Ishikawa (cell line): Measurements from ENCODE around the gene SAMD14.
A peak's percentile ranks its signal among the peaks of the same experiment; 100 is the strongest.

ENCODE experiments used
- CEBPB ChIP-seq: IDR thresholded peaks from 2 replicates; pipeline ENCODE4 v1.6.1; 2012
- CREB1 ChIP-seq: IDR thresholded peaks from 2 replicates; pipeline ENCODE4 v1.6.1; 2012; ENCODE audit warnings: low read depth
- EGR1 ChIP-seq: IDR thresholded peaks from 2 replicates; pipeline ENCODE4 v1.6.1; 2012
- EP300 ChIP-seq: IDR thresholded peaks from 2 replicates; pipeline ENCODE4 v1.6.1; 2012; ENCODE audit warnings: borderline replicate concordance
- FOXM1 ChIP-seq: IDR thresholded peaks from 2 replicates; pipeline ENCODE4 v1.6.1; 2012; ENCODE audit warnings: low read depth, borderline replicate concordance
- NFIC ChIP-seq: IDR thresholded peaks from 2 replicates; pipeline ENCODE4 v1.6.1; 2012
- RAD21 ChIP-seq: IDR thresholded peaks from 2 replicates; pipeline ENCODE4 v1.6.1; 2012; ENCODE audit warnings: low read depth
- TAF1 ChIP-seq: IDR thresholded peaks from 2 replicates; pipeline ENCODE4 v1.6.1; 2012; ENCODE audit warnings: low read depth, mild to moderate bottlenecking
- TCF12 ChIP-seq: IDR thresholded peaks from 2 replicates; pipeline ENCODE4 v1.6.1; 2012; ENCODE audit warnings: low read depth
- TEAD4 ChIP-seq: IDR thresholded peaks from 2 replicates; pipeline ENCODE4 v1.6.1; 2012
- YY1 ChIP-seq: IDR thresholded peaks from 2 replicates; pipeline ENCODE4 v1.6.1; 2012; ENCODE audit warnings: low read depth
- ZBTB7A ChIP-seq: IDR thresholded peaks from 2 replicates; pipeline ENCODE4 v1.6.1; 2012; ENCODE audit warnings: low read depth
- TF ChIP-seq, protein P1 (sequence below): IDR thresholded peaks from 2 replicates; pipeline ENCODE4 v1.6.1; 2012; ENCODE audit warnings: low read depth, mild to moderate bottlenecking
- TF ChIP-seq, protein P2 (sequence below): IDR thresholded peaks from 2 replicates; pipeline ENCODE4 v1.6.1; 2012
- TF ChIP-seq, protein P3 (sequence below): IDR thresholded peaks from 2 replicates; pipeline ENCODE4 v1.6.1; 2012

SAMD14 gene

DNA sequence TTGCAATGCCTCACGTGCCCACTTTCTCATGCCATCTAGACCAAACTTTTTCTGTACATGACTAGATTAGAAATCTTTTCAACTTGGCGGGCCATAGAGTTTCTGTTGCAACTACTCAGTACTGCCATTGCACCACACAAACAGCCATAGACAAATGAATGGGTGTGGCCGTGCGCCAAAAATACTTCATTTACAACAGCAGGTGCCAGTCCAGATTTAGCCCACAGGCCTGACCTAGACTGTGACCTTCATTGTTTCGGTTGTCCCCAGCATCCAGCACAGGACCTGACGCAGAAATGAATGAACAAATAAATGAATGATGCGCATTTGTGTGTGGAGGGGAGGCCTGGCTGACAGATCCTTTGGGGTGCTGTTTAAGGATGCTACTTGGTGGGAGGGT is 49.1 kb downstream of the SAMD14 start:
- no peak for TF ChIP-seq NFIC
- TF ChIP-seq TAF1 = no peak
- TF ChIP-seq, protein P1, sequence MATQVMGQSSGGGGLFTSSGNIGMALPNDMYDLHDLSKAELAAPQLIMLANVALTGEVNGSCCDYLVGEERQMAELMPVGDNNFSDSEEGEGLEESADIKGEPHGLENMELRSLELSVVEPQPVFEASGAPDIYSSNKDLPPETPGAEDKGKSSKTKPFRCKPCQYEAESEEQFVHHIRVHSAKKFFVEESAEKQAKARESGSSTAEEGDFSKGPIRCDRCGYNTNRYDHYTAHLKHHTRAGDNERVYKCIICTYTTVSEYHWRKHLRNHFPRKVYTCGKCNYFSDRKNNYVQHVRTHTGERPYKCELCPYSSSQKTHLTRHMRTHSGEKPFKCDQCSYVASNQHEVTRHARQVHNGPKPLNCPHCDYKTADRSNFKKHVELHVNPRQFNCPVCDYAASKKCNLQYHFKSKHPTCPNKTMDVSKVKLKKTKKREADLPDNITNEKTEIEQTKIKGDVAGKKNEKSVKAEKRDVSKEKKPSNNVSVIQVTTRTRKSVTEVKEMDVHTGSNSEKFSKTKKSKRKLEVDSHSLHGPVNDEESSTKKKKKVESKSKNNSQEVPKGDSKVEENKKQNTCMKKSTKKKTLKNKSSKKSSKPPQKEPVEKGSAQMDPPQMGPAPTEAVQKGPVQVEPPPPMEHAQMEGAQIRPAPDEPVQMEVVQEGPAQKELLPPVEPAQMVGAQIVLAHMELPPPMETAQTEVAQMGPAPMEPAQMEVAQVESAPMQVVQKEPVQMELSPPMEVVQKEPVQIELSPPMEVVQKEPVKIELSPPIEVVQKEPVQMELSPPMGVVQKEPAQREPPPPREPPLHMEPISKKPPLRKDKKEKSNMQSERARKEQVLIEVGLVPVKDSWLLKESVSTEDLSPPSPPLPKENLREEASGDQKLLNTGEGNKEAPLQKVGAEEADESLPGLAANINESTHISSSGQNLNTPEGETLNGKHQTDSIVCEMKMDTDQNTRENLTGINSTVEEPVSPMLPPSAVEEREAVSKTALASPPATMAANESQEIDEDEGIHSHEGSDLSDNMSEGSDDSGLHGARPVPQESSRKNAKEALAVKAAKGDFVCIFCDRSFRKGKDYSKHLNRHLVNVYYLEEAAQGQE = no peak
- TF ChIP-seq, protein P2, sequence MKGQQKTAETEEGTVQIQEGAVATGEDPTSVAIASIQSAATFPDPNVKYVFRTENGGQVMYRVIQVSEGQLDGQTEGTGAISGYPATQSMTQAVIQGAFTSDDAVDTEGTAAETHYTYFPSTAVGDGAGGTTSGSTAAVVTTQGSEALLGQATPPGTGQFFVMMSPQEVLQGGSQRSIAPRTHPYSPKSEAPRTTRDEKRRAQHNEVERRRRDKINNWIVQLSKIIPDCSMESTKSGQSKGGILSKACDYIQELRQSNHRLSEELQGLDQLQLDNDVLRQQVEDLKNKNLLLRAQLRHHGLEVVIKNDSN = no peak
- TF ChIP-seq ZBTB7A = no peak
- TF ChIP-seq CREB1 = no peak
- TF ChIP-seq, protein P3, sequence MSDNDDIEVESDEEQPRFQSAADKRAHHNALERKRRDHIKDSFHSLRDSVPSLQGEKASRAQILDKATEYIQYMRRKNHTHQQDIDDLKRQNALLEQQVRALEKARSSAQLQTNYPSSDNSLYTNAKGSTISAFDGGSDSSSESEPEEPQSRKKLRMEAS = no peak
- TF ChIP-seq CEBPB = no peak
- TF ChIP-seq RAD21 = no peak
- TF ChIP-seq FOXM1 = no peak

DNA sequence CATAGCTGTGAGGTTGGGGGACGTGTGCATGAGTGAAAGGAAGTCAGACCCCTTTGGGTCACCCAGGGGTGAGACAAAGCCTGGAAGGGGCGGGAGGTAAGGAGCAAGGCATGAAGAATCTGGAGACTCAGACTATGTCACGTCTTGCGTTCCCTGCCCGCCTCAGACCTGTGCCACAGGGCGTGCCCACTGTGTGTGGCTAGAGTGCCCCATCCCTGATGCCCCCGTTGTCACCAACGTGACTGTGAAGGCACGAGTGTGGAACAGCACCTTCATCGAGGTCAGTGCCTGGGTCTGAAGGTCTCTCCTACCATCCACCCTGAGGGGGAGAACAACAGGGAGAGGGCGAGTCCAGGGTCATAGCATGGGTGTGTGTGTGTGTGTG is 49.9 kb downstream of the SAMD14 start:
- TF ChIP-seq EP300 (no peak), TAF1 (no peak), NFIC (no peak), CREB1 (no peak), YY1 (no peak), FOXM1 (no peak)

DNA sequence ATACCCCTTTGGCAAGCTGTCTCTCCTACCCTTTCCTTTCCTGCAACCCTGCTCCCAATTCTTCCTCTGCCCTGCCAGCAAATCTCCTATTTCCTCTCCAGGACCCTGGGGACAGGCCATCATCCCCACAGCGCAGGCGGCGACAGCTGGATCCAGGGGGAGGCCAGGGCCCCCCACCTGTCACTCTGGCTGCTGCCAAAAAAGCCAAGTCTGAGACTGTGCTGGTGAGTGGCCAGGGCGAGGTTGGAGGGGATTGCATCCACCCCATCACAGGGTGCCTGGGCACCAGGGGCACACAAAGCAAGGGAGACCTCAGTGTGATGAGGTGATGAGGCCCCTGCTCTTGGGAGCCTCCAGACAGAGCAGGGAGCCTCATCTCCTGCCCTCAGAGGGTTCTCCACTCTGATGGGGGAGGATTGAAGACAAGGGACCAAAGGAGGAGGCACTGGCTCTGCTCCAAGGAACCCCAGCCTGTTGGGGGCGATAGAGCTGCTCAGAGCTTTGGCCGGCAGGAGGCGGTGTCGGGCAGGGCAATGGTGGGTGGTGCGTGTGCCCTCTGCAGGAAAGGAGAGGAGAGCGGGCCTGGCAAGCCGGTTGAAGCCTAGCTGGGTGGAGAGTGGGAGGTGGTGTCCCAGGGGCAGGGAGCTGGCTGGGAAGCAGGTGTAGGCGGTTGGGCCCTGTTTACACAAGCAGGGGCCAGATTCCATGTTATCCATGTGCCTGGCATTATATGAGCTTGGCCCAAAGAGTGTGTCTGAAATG is 50.4 kb downstream of the SAMD14 start:
- TF ChIP-seq RAD21 (peak; percentile 45; the same call in 1 of the 2 replicates), ZBTB7A (no peak), NFIC (peak; percentile 64)

DNA sequence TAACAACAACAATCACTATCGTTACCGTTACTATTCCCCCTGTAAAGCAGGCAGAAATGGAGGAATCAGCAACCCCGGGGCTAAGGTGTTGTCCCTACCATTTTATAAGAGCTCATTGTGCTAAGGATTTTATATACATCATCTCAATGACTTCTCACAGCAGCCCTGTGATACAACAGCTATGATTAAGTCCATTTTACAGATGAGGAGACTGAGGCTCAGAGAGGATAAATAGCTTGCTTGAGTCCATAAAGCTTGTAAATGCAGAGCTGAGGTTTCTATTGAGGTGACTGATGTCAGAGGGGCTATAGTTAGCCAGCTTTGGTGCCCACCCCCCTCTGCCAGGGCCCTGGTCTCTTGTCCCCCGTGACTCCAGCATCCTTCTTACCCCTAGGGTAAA is 51.5 kb downstream of the SAMD14 start:
- TF ChIP-seq, protein P3 = no peak
- TF ChIP-seq EP300 = no peak
- TF ChIP-seq YY1 = no peak
- no peak for TF ChIP-seq CREB1
- TF ChIP-seq TAF1 = no peak
- TF ChIP-seq TCF12 = no peak
- no peak for TF ChIP-seq EGR1
- TF ChIP-seq, protein P2 = no peak
- TF ChIP-seq CEBPB = no peak
- TF ChIP-seq, protein P1 = no peak
- no peak for TF ChIP-seq RAD21
- TF ChIP-seq FOXM1 = no peak
- no peak for TF ChIP-seq TEAD4
- no peak for TF ChIP-seq ZBTB7A
- TF ChIP-seq NFIC = no peak

DNA sequence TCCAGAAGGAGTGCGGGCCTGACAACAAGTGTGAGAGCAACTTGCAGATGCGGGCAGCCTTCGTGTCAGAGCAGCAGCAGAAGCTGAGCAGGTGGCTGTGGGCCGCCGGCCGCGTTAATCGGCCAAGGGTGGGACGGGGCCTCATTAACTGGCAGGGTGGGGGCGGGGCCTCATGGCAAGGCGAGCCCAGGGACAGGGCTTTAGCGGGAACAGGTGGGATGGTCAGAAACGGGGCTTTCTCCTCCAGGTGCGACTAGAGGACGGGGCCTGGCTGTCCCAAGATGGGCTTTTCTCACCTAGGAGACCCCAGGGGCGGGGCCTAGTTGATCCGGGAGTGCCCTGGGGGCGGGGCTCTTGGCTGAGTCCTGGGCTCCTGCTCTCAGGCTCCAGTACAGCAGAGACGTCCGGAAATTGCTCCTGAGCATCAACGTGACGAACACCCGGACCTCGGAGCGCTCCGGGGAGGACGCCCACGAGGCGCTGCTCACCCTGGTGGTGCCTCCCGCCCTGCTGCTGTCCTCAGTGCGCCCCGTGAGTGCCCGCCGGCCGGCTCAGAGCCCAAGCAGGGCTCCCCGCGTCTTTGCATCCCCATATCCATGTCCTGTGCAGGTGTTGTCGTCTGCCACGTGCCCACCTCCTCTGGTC is 53.2 kb downstream of the SAMD14 start:
- TF ChIP-seq, protein P1 = no peak
